PC-3 (cell line): Measurements from ENCODE around the gene SAA1.

Source experiments
- EZH2phosphoT487 ChIP-seq: fragments of 300-600 bp; sonication (generic); IDR thresholded peaks from 2 replicates; pipeline ENCODE4 v1.6.1; 2018; ENCODE audit warnings: mild to moderate bottlenecking, antibody characterized with exemption, low read length, borderline replicate concordance
- TF ChIP-seq, protein P1 (sequence below): fragments of 300-600 bp; sonication (generic); conservative IDR thresholded peaks from 2 replicates; pipeline ENCODE4 v1.5.1; 2017; ENCODE audit warnings: antibody characterized with exemption, low read depth, mild to moderate bottlenecking, low read length

DNA sequence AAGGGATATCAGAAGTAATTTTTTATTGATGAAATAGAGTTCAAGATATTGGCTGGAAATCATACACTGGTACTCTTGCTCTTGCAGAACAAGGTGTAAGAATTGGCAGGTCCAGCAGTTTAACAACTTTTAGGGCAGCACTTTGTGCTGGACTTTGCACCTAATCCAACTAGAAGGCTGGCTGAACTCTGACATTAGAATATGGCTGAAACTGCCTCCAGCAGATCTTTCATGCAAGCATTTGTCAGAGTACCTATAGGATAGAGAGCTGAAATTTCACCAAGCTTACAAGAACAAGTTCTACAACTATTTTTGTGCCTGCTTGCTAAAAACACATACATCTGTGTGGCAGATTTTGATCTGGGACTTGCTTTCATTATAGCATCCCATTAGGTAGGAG is 38.7 kb downstream of the SAA1 start:
- TF ChIP-seq, protein P1, sequence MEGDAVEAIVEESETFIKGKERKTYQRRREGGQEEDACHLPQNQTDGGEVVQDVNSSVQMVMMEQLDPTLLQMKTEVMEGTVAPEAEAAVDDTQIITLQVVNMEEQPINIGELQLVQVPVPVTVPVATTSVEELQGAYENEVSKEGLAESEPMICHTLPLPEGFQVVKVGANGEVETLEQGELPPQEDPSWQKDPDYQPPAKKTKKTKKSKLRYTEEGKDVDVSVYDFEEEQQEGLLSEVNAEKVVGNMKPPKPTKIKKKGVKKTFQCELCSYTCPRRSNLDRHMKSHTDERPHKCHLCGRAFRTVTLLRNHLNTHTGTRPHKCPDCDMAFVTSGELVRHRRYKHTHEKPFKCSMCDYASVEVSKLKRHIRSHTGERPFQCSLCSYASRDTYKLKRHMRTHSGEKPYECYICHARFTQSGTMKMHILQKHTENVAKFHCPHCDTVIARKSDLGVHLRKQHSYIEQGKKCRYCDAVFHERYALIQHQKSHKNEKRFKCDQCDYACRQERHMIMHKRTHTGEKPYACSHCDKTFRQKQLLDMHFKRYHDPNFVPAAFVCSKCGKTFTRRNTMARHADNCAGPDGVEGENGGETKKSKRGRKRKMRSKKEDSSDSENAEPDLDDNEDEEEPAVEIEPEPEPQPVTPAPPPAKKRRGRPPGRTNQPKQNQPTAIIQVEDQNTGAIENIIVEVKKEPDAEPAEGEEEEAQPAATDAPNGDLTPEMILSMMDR = no peak
- no peak for TF ChIP-seq EZH2phosphoT487
